Heart right ventricle (tissue), 16 donors: ENCODE data around the gene TMTC1. TPM values are rescaled to one million over a fixed set of nuclear protein-coding genes. Genes with fewer than 3 reads are reported as not detected.

Experiments
- ATAC-seq, 8 donors: fragments of 200-7000 bp; cut with Tn5 transposase; one replicate each; pipeline ENCODE4 v1.9.1; 2020; ENCODE audit warnings: mild to moderate bottlenecking in 8 of 8, moderate library complexity in 8 of 8, moderate number of reproducible peaks in 1 of 8
- DNase-seq, 2 donors: peaks; one replicate each; pipeline ENCODE4 v3.0.0-alpha.2; 2020
- H3K27ac ChIP-seq, 10 donors: fragments of 200-600 bp; sonication (generic) in 2 of 10; one replicate each; pipeline versions ENCODE4 v1.5.0 to v1.8.0; 2020 to 2022; ENCODE audit warnings: mild to moderate bottlenecking in 3 of 10
- H3K27me3 ChIP-seq, 7 donors: fragments of 200-600 bp; one replicate each; pipeline ENCODE4 v1.8.0; 2021 to 2022; ENCODE audit warnings: mild to moderate bottlenecking in 2 of 7
- H3K36me3 ChIP-seq, 9 donors: fragments of 200-600 bp; sonication (generic) in 1 of 9; one replicate each; pipeline versions ENCODE4 v1.5.0 to v1.8.0; 2020 to 2022; ENCODE audit warnings: mild to moderate bottlenecking in 2 of 9
- H3K4me1 ChIP-seq, 9 donors: fragments of 200-600 bp; sonication (generic) in 1 of 9; one replicate each; pipeline versions ENCODE4 v1.5.0 to v1.8.0; 2020 to 2022; ENCODE audit warnings: mild to moderate bottlenecking in 4 of 9
- H3K4me3 ChIP-seq, 10 donors: fragments of 200-600 bp; sonication (generic) in 2 of 10; one replicate each; pipeline versions ENCODE4 v1.5.0 to v1.8.0; 2020 to 2022; ENCODE audit warnings: mild to moderate bottlenecking in 7 of 10, moderate library complexity in 2 of 10
- H3K9me3 ChIP-seq, 11 donors: fragments of 200-600 bp in 10 of 11; sonication (generic) in 2 of 11; one replicate each; pipeline versions ENCODE4 v1.5.0 to v1.8.0; 2013 to 2022; ENCODE audit warnings: mild to moderate bottlenecking in 2 of 11, control low read depth in 1 of 11, moderate library complexity in 1 of 11
- CTCF ChIP-seq, 9 donors: fragments of 200-600 bp; sonication (generic) in 2 of 9; IDR thresholded peaks; one replicate each; pipeline versions ENCODE4 v1.5.0 to v1.8.0; 2021 to 2022; ENCODE audit warnings: antibody characterized with exemption in 9 of 9, mild to moderate bottlenecking in 5 of 9, moderate library complexity in 1 of 9
- WGBS, 2 donors: extraction: QIAGEN DNeasy Blood & Tissue Kit; methylation state at CpG; one replicate each; pipeline ENCODE4 v1.1.7; 2013; ENCODE audit warnings: inconsistent platforms in 1 of 2; 5-methylcytosine and 5-hydroxymethylcytosine counted together
- intact Hi-C, 10 donors: fragments of 100-400 bp; cut with DNase I; formaldehyde crosslinking; loops; one replicate each; pipeline versions ENCODE4 v1.11.1 to v1.14.2; 2022
- polyA plus RNA-seq, 2 donors: library from polyadenylated mRNA; stranded (reverse); fragments of 200-250 nt; gene quantifications; one replicate each; pipeline ENCODE4 v1.2.3, GENCODE V29; 2013
- total RNA-seq, 10 donors: library from RNA; stranded (reverse); fragmentation: NEBNext Ultra II Directional in 3 of 10; extraction: Animal tissue kit (Norgen Biotek cat#: 25700) in 3 of 10; gene quantifications; one replicate each; pipeline versions ENCODE4 v1.2.1 to v1.2.4, GENCODE V29; 2021 to 2023
- donor health status: Arrhythmogenic right ventricular cardiomyopathy.
- donor health status: ischemic (EF 13 %, LVEDD 7.1; RV severe dilation, severe dysfunction).
- donor health status: healthy with polysubstance abuse.
- donor health status: DM: no; HTN: yes; CAD: no.
- donor health status: DM: no; HTN: no; CAD: no.
- donor health status: ischemic (EF 25% LVEDD 6.9; RV normal size, moderate dysfunction).
- donor health status: ischemic (EF 25% LVEDD 5.7; RV mildly dilated, moderate dysfunction).
- donor health status: healthy.
- donor health status: DM: yes; HTN: yes; CAD: no.
- donor health status: Ischemic cardiomyopathy.
- donor health status: ischemic (EF 35%, LVEDD 5.7; RV mildly dilated, moderate dysfunction).
- donor health status: nonischemic (EF 11% LVEDD 7.7; RV severe dilation, severe dysfunction).
- donor health status: DM: yes; HTN: yes; CAD: no.
- donor health status: PGD.
- donor health status: ischemic (EF 29% LVEDD 5.4; RV normal size, mild dysfunction).
- donor health status: nonischemic (EF 23%, LVEDD 6.1; RV moderate dilation, normal function).

Gene TMTC1
- total and polyA plus RNA-seq, 12 donors, result 9.6 to 54.2 (median 22.9) TPM

DNA sequence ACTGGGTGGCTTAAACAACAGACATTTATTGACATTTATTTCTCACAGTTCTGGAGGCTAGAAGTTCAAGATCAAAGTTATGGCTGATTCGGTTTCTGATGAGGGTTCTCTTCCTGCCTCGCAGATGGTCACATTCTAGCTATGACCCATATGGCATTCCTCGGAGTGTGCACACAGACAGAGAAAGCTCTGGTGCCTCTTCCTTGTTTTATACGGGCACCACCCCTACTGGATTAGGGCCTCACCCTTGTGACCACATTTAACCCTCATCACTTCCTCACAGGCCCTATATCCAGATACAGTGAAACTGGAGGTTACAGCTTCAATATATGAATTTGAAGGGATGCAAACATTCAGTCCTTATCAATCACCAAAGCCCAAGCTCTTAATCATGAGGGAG lies 209.2 kb downstream of the TMTC1 start:
- intact Hi-C loops, result no loop called here
- Histone ChIP-seq H3K27me3 (no peaks in the 10 kb centered on the region), H3K9me3 (no peaks in the 10 kb centered on the region), H3K36me3 (peaks cover 0 to 30% (median 4%) of the 10 kb centered on the region in 9 donors), H3K4me1 (peaks cover 8 to 35% (median 25%) of the 10 kb centered on the region in 9 donors), H3K27ac (peak overlapping the region in 3 of 10 donors; percentile 13 to 49 (median 46)), H3K4me3 (no peak overlapping the region)
- ATAC-seq (no peak), DNase-seq (no peak)
- TF ChIP-seq CTCF (IDR thresholded peaks at IDR 0.05), result no peak
- WGBS, 2 donors, result 83 to 86% methylated on average over 4 of the region's 4 CpGs

DNA sequence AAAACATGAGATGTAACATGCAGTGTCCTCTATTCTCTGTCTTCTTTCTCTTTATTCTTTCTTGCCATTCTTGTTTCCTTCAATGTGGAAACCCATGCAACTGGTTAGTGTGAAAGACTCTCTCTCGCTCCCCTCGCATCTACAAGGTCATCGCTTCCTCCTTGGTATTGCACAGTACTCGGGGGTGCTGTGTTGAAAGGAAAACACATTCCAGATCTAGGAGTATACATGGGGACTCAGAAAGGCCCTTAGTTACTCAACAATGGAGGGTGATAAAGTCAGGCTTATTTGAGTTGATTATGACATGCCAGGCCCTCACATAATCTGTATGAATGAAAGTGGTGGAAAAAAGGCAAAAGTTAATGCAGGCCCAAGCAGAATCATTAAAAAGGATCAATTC lies 210.8 kb downstream of the TMTC1 start:
- 60 to 62% methylated on average over 4 of the region's 4 CpGs for WGBS, 2 donors
- Histone ChIP-seq H3K27me3 (no peaks in the 10 kb centered on the region), H3K9me3 (no peaks in the 10 kb centered on the region), H3K36me3 (peaks cover 0 to 30% (median 4%) of the 10 kb centered on the region in 9 donors), H3K4me1 (peaks cover 0 to 34% (median 24%) of the 10 kb centered on the region in 9 donors), H3K27ac (peak overlapping the region in 2 of 10 donors; percentile 18 to 49), H3K4me3 (no peak overlapping the region)
- ATAC-seq, result no peak
- DNase-seq, result no peak
- intact Hi-C loops, result no loop called here
- TF ChIP-seq CTCF (IDR thresholded peaks at IDR 0.05), result no peak

DNA sequence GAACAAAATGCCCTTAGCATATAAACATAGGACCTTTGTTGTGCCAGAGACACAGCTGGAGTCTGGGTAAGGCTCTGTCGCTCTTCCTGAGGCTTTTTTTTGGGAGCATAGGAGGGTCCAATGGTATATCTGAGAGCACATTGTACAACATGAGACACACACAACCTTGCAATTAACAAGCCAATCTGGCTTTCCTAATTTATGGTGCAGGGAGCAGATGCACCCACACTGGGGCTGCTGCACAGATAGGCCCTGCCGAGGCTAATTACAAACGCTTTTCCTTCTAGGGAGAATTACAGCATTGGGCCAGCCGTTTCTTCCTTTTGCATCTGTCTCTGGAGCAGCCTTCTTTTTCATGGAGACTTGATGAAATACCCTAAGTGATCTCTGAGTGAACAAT lies 211.3 kb downstream of the TMTC1 start:
- intact Hi-C loops, result no loop called here

DNA sequence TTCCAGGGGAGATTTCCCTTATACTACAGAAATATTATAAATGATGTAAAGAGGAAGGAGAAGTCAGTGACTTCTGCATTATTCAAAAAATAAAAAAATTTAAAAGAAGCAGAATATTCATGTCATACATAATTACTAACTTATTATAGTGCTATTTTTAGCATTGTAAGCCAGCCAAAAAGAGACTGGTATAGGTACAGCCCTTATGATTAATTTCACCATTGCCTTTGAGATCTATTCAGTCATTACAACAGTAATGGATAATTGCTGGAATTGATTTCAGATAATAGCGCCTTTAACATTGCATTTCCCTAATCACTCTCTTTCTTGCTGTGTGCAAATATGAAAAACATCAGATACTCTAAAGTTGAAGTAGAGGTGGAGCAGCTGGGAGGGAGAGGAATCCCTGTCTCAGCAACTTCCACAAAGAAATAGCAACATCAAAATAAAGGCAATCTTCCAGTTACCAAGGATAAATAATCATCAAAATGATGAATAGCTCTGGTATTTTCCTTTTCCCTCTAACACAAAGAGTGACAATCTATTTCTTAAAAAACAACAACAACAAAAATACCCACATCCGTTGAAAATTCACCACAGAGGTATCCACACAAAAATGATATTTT lies 214.5 kb downstream of the TMTC1 start:
- peaks cover 0 to 30% (median 4%) of the 10 kb centered on the region in 9 donors for H3K36me3 ChIP-seq
- H3K4me1 ChIP-seq, result peaks cover 0 to 48% (median 33%) of the 10 kb centered on the region in 9 donors
- WGBS, 2 donors, result 58 to 71% methylated on average over 2 of the region's 2 CpGs
- no peaks in the 10 kb centered on the region for H3K27me3 ChIP-seq
- no peak for DNase-seq
- TF ChIP-seq CTCF (IDR thresholded peaks at IDR 0.05), result no peak
- no peaks in the 10 kb centered on the region for H3K9me3 ChIP-seq
- no peak overlapping the region for H3K4me3 ChIP-seq
- intact Hi-C loops, result loop anchor here in 2 of 10 donors (5.0 to 10.0 kb wide), 2 partner anchors 73 to 156 kb away; no protein-coding TSS in a partner anchor
- H3K27ac ChIP-seq, result peak overlapping the region in 9 of 10 donors; percentile 19 to 69 (median 47)
- ATAC-seq, result peak in 3 of 8 donors; percentile 34 to 58 (median 57)

More for the DNA sequence above, 211.3 kb downstream of the TMTC1 start:
- H3K36me3 ChIP-seq, result peaks cover 0 to 30% (median 4%) of the 10 kb centered on the region in 9 donors
- no peaks in the 10 kb centered on the region for H3K27me3 ChIP-seq
- ATAC-seq (no peak), DNase-seq (no peak)
- H3K9me3 ChIP-seq, result no peaks in the 10 kb centered on the region
- TF ChIP-seq CTCF (IDR thresholded peaks at IDR 0.05), result no peak
- WGBS, 2 donors, result 87 to 92% methylated on average over 4 of the region's 4 CpGs
- H3K27ac ChIP-seq, result peak overlapping the region in 1 of 10 donors; percentile 18
- H3K4me1 ChIP-seq, result peaks cover 0 to 34% (median 24%) of the 10 kb centered on the region in 9 donors
- H3K4me3 ChIP-seq, result no peak overlapping the region
